HG03442 (cell line): ENCODE measurements around the gene BMP7.
"Not testable (repeated sequence)": the region's sequence is repeated elsewhere in the genome, so short reads cannot be mapped to it uniquely, and the experiment has no call there.

Experiments
- ATAC-seq: cut with Tn5 transposase; IDR thresholded peaks from one replicate; pipeline ENCODE4 v1.9.1; 2021; ENCODE audit warnings: mild to moderate bottlenecking, moderate library complexity; ENCODE audit not compliant: unreplicated experiment

BMP7 gene

GRCh38 chr20:57175397-57176010, 90.9 kb downstream of the BMP7 start:
- ATAC-seq = no peak

GRCh38 chr20:57174737-57175136, 91.7 kb downstream of the BMP7 start:
- no peak for ATAC-seq

GRCh38 chr20:57173986-57174385, 92.5 kb downstream of the BMP7 start:
- no peak for ATAC-seq

GRCh38 chr20:57173041-57173440, 93.4 kb downstream of the BMP7 start:
- ATAC-seq = no peak

GRCh38 chr20:57170343-57170742, 96.1 kb downstream of the BMP7 start:
- ATAC-seq = no peak

- no peak for ATAC-seq
Observed at GRCh38 chr20:57169162-57169561, 97.3 kb downstream of the BMP7 start.

GRCh38 chr20:57167971-57168701, 98.3 kb downstream of the BMP7 start:
- no peak for ATAC-seq

- ATAC-seq = no peak
Observed at GRCh38 chr20:57167292-57167655, 99.2 kb downstream of the BMP7 start.

- ATAC-seq = no peak
Observed at GRCh38 chr20:57166568-57167291, 99.7 kb downstream of the BMP7 start.

GRCh38 chr20:57165427-57166004, 100.9 kb downstream of the BMP7 start:
- no peak for ATAC-seq

GRCh38 chr20:57164872-57165271, 101.6 kb downstream of the BMP7 start:
- ATAC-seq = no peak

- ATAC-seq = no peak
Observed at GRCh38 chr20:57163041-57163440, 103.4 kb downstream of the BMP7 start.

- ATAC-seq = no peak
Observed at GRCh38 chr20:57162362-57162652, 104.1 kb downstream of the BMP7 start.

- ATAC-seq = no peak
Observed at GRCh38 chr20:57161478-57162361, 104.7 kb downstream of the BMP7 start.

GRCh38 chr20:57160985-57161384, 105.5 kb downstream of the BMP7 start:
- no peak for ATAC-seq

- ATAC-seq = no peak
Observed at GRCh38 chr20:57159945-57160610, 106.4 kb downstream of the BMP7 start.

GRCh38 chr20:57159193-57159851, 107.1 kb downstream of the BMP7 start:
- ATAC-seq = no peak

GRCh38 chr20:57158474-57158873, 108.0 kb downstream of the BMP7 start:
- no peak for ATAC-seq

GRCh38 chr20:57157787-57158186, 108.7 kb downstream of the BMP7 start:
- ATAC-seq = not testable (repeated sequence)
